GM21723 (cell line): ENCODE results near the gene FHOD3.
"Not testable (repeated sequence)": the region's sequence is repeated elsewhere in the genome, so short reads cannot be mapped to it uniquely, and the experiment has no call there.

Experiments used
- ATAC-seq: cut with Tn5 transposase; IDR thresholded peaks from one replicate; pipeline ENCODE4 v1.9.1; 2021; ENCODE audit warnings: mild to moderate bottlenecking, moderate library complexity; ENCODE audit not compliant: unreplicated experiment

Gene FHOD3

DNA sequence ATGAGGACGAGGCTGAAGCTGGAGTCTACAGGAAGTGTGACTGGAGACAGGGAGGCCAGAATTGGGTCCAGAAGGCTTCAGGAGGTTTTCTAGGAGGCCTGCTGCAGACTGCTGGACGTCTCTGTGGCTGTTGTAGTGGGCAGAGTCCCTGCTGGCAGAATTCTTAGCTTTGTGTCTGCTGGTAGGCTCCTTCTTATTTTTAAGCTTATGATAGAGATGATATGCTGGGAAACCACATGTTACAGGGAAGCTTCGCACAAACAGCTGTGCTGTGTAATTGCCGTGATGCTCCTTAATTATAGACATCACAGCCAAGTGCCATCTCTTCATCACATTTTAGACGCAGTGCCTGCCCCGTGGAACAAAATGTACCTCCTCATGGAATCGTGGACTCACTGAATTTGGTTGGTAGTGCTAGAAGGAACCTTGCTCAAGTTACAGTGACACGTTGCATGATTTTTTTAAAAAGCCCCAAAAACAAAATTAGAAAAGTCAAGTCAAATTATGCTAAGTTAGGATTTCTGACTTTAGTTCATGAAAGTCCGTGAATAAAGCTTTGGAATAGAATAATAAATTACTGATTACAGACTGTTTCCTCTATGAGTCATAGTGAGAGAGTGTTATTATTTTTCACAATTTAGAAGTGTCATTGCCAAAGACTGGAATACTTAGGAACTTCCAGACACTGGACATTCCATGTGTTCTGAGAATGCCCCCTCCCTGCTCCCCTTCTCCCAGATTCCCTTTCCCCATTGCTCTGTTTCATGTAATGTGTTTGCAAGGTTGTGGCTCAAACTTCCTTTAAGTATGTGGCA is 144.1 kb downstream of the FHOD3 start:
- ATAC-seq: no peak

DNA sequence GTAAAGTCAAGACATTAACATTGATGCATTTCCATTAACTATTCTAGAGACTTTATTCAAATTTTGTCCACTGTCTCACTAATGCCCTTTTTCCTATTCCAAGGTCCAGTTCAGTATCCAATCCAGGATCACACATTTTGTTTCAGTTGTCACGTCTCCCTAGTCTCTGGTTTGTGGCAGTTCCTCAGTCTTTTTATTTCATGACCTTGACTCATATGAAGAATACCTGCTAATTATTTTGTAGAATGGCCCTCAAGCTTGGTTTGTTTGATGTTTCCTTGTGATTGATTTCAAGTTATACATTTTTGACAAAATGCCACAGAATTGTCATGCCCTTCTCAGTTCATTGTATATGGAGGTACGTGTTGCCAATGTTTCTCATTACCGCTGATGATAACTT is 145.2 kb downstream of the FHOD3 start:
- no peak for ATAC-seq

GRCh38 chr18:36446059-36446458 is 148.5 kb downstream of the FHOD3 start:
- ATAC-seq: no peak

DNA sequence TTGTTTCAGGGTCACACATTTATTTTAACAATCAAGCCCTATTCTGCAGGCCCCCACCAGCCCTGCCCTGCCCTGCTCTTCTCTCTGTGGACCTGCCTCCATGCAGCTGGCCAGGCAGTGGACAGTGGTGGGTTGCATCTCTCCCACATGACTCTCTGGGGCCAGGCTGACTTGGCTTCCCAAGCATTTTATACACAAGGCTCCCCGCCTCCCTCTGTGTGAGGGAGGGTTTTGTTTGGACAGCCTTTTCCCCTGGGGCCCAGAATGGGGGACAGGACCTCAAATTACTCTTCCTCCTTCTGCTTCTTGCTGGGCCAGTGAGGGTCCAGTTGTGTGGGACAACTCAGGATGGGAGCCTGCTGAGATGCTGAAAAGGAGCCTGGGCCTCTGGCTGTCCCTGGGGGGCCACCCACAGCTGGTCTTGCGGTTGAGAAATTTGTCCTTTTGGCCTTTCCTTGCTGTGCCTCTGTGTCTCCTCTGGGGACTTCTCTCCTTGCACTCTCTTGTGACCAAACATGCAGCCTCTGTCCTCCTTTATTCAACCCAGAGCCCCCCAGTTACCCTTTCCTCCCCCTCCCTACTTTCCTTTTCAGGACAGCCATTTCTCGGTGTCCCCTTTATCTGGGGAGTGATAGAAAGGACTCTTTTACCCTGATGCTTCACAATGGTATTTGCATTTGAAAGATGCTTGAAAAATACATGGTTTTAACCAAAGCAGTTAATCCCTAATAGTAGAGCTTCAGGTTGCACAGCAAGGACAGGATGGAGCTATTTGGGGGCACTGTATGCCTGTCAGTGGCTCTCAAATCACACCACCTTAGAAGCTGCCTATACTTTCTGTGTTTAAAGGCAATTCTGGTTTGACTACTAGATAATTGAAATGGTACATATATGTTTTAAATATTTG is 151.1 kb downstream of the FHOD3 start:
- ATAC-seq: no peak

DNA sequence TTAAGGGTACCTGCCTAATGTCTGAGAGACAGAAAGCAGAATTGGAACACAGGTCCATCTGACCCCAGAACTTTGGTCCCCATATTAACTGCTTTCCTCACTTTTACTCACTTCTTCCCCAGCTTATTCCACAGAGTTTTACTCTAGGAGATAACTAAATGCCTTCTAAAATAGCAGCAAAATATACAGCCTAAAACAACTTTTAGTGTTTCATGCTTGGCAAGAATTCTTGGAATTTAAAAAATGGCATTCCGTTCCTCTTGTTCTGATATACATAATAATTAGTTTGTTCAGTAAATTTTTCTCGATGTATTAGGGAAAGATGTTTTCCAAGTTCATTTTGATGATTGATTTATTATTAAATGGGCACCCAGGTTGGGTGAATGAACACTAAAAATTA is 151.9 kb downstream of the FHOD3 start:
- ATAC-seq: no peak

- ATAC-seq: no peak
Observed at GRCh38 chr18:36450264-36450663, 152.8 kb downstream of the FHOD3 start.

DNA sequence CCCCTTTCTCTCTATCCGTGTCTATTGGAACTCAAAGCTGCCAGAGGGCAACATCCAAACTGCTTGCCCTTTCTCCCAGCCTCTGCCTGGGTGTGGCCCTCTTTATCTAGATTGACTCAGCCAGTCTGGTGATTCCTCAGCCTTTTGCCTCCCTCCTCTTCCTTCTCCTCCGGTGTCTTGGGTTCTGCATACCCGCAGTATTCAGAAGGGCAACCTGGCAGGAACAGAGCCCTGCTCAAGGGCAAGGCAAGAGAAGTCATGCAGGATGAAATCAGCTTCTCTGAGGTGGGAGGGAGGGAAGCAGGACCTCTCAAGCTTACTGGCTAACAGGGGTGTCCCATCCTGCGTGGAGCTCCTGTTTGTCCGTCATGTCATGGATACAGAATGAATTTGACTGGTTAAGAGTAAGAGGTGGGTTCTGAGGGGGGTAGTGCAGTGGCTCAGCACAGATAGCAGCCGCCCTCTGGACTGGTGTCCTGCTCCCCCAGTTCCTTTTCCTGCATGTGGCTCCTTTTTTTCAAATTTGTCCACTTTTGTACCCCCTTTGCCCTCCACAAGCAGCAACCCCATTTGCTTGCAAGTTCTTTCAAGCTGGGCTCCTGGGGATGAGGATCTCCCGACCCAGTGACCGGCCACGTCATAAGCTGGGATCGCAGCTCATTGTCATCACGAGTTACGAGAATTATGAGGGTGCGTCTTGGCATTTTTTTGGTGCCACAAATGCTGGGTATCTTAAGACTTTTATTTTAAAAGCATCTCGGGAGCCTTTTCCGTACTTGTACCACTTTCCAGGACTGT is 154.1 kb downstream of the FHOD3 start:
- ATAC-seq: no peak

GRCh38 chr18:36454245-36454644 is 156.7 kb downstream of the FHOD3 start:
- ATAC-seq: no peak

DNA sequence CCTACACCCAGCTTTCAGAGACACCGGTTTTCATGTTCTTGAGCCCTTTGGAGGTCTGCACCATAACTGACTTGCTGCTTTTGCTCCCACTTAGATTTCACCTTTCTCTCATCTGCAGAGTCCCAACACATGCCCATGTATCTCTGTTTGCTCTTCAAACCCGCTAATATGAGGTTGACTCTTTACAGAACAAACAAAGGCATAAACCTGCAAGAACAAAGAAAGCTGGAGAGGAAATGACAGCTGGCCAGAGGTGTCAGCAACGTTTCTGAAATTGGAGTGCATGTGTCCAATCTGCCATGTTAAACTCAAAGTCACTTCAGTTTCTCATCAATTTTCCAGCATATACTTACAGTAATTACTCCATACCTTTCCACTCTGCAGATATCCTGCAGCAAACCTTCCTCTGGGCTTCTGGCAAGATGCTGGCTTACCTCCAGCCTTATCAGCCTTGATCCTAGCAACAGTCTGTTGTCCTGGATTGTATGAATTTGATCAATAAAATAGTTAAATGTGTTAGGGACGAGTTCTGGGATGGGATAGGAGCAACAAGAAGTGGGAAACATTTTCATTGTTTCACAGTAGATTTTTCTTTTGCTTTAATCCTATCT is 157.4 kb downstream of the FHOD3 start:
- no peak for ATAC-seq

GRCh38 chr18:36455931-36456330 is 158.4 kb downstream of the FHOD3 start:
- ATAC-seq: no peak

GRCh38 chr18:36456622-36457021 is 159.1 kb downstream of the FHOD3 start:
- no peak for ATAC-seq

DNA sequence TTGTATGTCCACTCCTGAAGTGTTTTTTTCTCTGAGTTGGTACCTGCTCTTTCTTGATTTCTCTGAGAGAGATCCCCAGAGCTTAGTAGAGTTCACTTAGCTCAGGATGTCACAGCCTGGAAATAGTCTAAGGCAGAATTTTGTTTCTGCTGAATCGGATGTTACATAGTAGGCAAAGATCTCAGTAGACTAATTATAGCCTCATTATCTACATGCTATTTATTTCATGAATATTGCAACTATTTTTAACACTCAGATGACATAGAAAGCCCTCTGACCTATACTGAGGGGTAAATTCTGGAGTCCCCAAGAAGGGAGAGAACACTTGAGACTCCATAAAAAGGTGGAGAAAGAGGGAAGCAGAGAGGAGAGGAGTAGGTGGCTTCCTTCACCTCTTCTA is 160.2 kb downstream of the FHOD3 start:
- ATAC-seq: no peak

GRCh38 chr18:36458306-36458705 is 160.8 kb downstream of the FHOD3 start:
- no peak for ATAC-seq

GRCh38 chr18:36459203-36459602 is 161.7 kb downstream of the FHOD3 start:
- no peak for ATAC-seq

DNA sequence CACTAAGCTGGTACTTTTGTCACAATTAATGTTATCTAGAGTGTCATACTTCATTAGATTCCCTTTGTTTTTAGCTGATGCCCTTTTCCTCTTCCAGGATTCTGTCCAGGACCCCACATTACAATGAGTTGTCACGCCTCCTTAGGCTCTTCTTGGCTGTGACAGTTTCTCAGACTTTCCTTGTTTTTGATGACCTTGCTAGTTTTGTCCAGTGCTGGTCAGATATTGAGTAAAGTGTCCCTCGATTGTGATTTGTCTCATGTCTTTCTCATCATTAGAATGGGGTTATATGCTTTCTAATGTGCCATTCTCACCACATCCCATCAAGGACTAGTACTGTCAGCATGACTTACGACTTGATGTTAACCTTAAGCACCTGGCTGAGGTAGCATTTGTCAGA is 162.3 kb downstream of the FHOD3 start:
- ATAC-seq: no peak

- no peak for ATAC-seq
Observed at GRCh38 chr18:36460324-36460850, 162.9 kb downstream of the FHOD3 start.

DNA sequence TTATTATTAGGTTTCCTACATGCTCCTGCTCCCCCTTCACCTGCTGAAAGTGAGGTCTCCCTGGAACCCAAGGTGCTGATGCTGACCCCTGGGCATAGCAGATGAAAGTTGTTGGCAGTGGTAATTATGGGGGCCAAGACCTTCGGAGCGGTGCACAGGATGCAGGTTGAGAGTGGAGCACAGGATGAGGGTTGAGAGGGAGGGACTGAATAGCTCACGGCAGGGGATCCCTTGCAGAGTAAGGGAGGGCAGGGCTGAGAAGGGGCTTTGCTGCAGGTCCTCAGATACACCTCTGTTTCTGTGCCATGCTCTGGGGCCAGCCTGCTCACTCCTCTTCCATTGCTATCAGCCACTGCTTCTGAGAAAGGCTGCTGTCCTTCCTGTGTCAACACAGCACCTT is 163.3 kb downstream of the FHOD3 start:
- no peak for ATAC-seq

- ATAC-seq: no peak
Observed at GRCh38 chr18:36461551-36461987, 164.1 kb downstream of the FHOD3 start.

GRCh38 chr18:36463516-36463915 is 166.0 kb downstream of the FHOD3 start:
- ATAC-seq: not testable (repeated sequence)

- no peak for ATAC-seq
Observed at GRCh38 chr18:36464126-36464651, 166.7 kb downstream of the FHOD3 start.
